GM12891 (cell line): ENCODE results near the gene WDR83.

ENCODE experiments used
- POLR2A ChIP-seq: IDR thresholded peaks from 2 replicates; pipeline ENCODE4 v1.6.1; 2011; ENCODE audit warnings: low read depth, low read length, control low read depth
- POLR2AphosphoS5 ChIP-seq: IDR thresholded peaks from 2 replicates; pipeline ENCODE4 v1.6.1; 2011; ENCODE audit warnings: low read depth, low read length, control low read depth
- POU2F2 ChIP-seq: IDR thresholded peaks from 2 replicates; pipeline ENCODE4 v1.6.1; 2011; ENCODE audit warnings: low read depth, mild to moderate bottlenecking, control low read depth, low read length, moderate library complexity
- TAF1 ChIP-seq: IDR thresholded peaks from 2 replicates; pipeline ENCODE4 v1.6.1; 2011; ENCODE audit warnings: low read depth, low read length, control low read depth

GRCh38 chr19:12639901-12640613, 26.6 kb upstream of the WDR83 start:
- no peak for TF ChIP-seq POLR2AphosphoS5
- TF ChIP-seq TAF1 = no peak
- TF ChIP-seq POLR2A = no peak
- 0 out of 2 replicates have a peak, but pooled peaks have one; percentile 6 for TF ChIP-seq POU2F2
